Measurements from ENCODE around the gene COPE.
"Not testable (repeated sequence)": the region's sequence is repeated elsewhere in the genome, so short reads cannot be mapped to it uniquely, and the experiment has no call there.

COPE gene

GRCh38 chr19:18919086-18919899 lies at the start of gene COPE, which contains the start of gene DDX49:
COPE (minus strand) TSS chr19:18919387; CDS start chr19:18919348, 39 bp downstream.
DDX49 (plus strand) TSS chr19:18919715; CDS start chr19:18919742, 27 bp downstream.
- DNase-seq, result peak; percentile 98

- no peak for DNase-seq
Measured at GRCh38 chr19:18967358-18968146, 48.4 kb upstream of the COPE start.

- DNase-seq, result no peak
Measured at GRCh38 chr19:18966307-18966706, 47.1 kb upstream of the COPE start.

GRCh38 chr19:18964121-18964520 lies 44.9 kb upstream of the COPE start:
- DNase-seq, result no peak

- no peak for DNase-seq
Measured at GRCh38 chr19:18961767-18962620, 42.8 kb upstream of the COPE start.

GRCh38 chr19:18960370-18960769 lies 41.2 kb upstream of the COPE start:
- no peak for DNase-seq

- DNase-seq, result no peak
Measured at GRCh38 chr19:18955042-18955441, 35.9 kb upstream of the COPE start.

GRCh38 chr19:18954094-18954493 lies 34.9 kb upstream of the COPE start:
- DNase-seq, result no peak

GRCh38 chr19:18952364-18953003 lies 33.3 kb upstream of the COPE start:
- DNase-seq, result not testable (repeated sequence)

GRCh38 chr19:18951721-18952281 lies 32.6 kb upstream of the COPE start:
- DNase-seq, result no peak

GRCh38 chr19:18949858-18950257 lies 30.7 kb upstream of the COPE start:
- no peak for DNase-seq

- no peak for DNase-seq
Measured at GRCh38 chr19:18948976-18949356, 29.8 kb upstream of the COPE start.

GRCh38 chr19:18948075-18948975 lies 29.1 kb upstream of the COPE start:
- no peak for DNase-seq

GRCh38 chr19:18946918-18947317 lies 27.7 kb upstream of the COPE start:
- no peak for DNase-seq

- DNase-seq, result no peak
Measured at GRCh38 chr19:18946335-18946734, 27.1 kb upstream of the COPE start.

- DNase-seq, result no peak
Measured at GRCh38 chr19:18945297-18945696, 26.1 kb upstream of the COPE start.

- DNase-seq, result no peak
Measured at GRCh38 chr19:18943465-18943864, 24.3 kb upstream of the COPE start.

- DNase-seq, result no peak
Measured at GRCh38 chr19:18942692-18943091, 23.5 kb upstream of the COPE start.

- no peak for DNase-seq
Measured at GRCh38 chr19:18941628-18942354, 22.6 kb upstream of the COPE start.
